Vagina (tissue), 2 donors: ENCODE measurements around the gene PA2G4.

ENCODE experiments used
- POLR2A ChIP-seq, 2 donors: fragments of 450-650 bp; IDR thresholded peaks; one replicate each; pipeline ENCODE4 v1.6.1; 2017; ENCODE audit warnings: antibody characterized with exemption in 2 of 2, mild to moderate bottlenecking in 2 of 2, moderate library complexity in 2 of 2
- TF ChIP-seq, protein P1 (sequence below), 3 experiments: fragments of 450-650 bp in 2 of 3; fragments of 200-600 bp in 1 of 3; sonication (generic) in 1 of 3; IDR thresholded peaks; one replicate each; pipeline ENCODE4 v1.5.1; 2017 to 2019; ENCODE audit warnings: antibody characterized with exemption in 3 of 3, mild to moderate bottlenecking in 2 of 3, moderate library complexity in 2 of 3

DNA sequence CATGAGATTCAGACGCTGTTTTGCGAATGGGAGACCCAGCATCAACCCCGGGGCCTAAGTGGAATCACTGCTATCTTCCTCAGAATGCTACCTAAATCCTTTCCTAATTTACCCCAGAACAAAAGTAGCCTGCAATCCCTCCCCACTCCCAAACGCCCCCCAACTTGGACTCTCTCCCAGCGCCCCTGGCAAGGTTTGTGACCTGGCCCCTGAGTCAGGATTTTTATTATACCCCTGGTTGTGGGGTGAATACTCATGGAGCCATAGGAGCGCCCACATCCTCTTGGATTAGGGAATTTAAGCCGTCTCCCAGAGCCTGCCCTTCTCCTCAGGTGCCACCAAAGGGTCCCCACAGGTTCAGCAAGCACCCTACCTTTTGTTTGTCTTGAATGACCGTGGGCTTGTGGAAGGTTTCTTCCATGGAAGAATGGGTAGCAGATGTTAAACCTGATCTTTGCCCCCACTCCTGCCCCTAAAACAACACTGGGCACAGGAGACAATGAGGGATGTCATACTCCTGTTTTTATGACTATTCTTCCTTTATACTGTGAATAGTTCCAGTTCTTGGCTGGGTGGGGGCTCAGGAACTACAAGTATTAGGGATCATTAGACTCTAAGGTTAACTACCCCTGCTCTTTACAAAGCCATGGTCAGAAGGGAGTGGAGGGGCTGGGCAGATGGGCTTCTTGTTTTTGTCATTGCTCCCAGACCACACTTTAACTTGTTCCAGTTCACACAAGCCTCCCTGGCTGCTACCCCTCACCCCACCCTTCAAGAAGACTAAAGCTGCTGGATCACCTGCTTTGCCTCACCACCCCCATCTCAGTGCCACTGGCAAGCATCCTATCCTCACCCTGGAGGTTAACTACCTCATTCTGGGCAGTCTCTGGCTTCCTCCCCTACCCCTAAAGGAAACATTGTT lies 48.7 kb downstream of the PA2G4 start:
- TF ChIP-seq, protein P1, sequence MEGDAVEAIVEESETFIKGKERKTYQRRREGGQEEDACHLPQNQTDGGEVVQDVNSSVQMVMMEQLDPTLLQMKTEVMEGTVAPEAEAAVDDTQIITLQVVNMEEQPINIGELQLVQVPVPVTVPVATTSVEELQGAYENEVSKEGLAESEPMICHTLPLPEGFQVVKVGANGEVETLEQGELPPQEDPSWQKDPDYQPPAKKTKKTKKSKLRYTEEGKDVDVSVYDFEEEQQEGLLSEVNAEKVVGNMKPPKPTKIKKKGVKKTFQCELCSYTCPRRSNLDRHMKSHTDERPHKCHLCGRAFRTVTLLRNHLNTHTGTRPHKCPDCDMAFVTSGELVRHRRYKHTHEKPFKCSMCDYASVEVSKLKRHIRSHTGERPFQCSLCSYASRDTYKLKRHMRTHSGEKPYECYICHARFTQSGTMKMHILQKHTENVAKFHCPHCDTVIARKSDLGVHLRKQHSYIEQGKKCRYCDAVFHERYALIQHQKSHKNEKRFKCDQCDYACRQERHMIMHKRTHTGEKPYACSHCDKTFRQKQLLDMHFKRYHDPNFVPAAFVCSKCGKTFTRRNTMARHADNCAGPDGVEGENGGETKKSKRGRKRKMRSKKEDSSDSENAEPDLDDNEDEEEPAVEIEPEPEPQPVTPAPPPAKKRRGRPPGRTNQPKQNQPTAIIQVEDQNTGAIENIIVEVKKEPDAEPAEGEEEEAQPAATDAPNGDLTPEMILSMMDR (IDR thresholded peaks at IDR 0.05): no peak
- no peak for TF ChIP-seq POLR2A (IDR thresholded peaks at IDR 0.05)
